ENCODE results near the gene NECAB3.

Gene NECAB3

DNA sequence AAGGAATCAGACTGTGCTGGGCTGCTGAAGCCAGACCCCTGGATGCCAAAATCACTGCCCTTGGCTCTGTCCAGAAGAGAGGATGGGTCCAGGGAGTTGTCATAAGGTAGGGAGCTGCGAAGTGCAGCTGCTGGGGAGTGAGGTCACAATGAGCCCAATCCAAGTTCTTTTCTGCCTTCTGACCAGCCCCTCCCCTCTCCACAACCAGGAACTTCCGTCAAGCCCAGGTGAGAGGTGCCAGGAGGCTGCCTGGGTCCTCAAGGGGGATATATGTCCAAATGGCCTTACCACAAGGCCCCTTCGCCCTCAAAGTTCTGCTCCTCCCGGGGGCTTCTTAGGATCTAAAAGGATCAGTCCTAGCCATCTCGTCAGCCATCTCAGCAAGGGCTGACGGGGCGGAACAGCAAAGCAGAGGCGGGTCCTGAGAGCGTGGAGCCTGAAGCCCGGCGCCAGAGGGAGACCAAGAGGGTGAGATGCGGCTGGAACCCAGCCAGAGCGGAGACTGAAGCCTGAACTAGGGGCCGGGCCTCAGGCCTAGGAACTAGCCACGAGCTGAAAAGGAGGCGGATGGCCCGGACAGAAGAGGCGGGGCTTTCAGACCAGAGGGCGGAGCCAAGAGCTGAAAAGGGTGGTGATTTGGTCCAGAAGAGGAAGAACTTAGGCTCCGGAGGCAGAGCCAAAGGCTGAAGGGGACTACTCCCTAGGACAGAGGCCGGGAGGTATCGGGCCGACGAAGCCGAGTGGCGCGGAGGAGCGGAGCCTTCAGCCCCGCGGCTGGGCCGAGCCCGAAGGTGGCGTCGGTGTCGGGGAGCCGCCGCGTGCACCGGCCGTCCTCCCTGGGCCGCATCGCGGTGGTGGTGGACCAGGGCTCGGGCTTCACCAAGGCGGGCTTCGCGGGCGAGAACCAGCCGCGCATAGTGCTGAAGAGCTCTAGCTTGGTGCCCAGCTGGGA lies 7.7 kb downstream of the NECAB3 start, which contains the start of gene ACTL10:
TSS of gene ACTL10 (plus strand) at position 651 of the 952 bp plus-strand sequence. CDS start 555 bp downstream, outside the sequence.
- TF ChIP-seq TEAD4 (IDR thresholded peaks at IDR 0.05) = no peak
- TF ChIP-seq, protein P1, sequence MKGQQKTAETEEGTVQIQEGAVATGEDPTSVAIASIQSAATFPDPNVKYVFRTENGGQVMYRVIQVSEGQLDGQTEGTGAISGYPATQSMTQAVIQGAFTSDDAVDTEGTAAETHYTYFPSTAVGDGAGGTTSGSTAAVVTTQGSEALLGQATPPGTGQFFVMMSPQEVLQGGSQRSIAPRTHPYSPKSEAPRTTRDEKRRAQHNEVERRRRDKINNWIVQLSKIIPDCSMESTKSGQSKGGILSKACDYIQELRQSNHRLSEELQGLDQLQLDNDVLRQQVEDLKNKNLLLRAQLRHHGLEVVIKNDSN (IDR thresholded peaks at IDR 0.05) = no peak
- no peak for TF ChIP-seq RAD21 (IDR thresholded peaks at IDR 0.05; ENCODE audit: low read depth)
- TF ChIP-seq NFIC (IDR thresholded peaks at IDR 0.05) = peak; percentile 27; the same call in 1 of the 2 replicates
- TF ChIP-seq TAF1 (IDR thresholded peaks at IDR 0.05; ENCODE audit: low read depth) = no peak
- no peak for TF ChIP-seq TCF12 (IDR thresholded peaks at IDR 0.05; ENCODE audit: low read depth)

DNA sequence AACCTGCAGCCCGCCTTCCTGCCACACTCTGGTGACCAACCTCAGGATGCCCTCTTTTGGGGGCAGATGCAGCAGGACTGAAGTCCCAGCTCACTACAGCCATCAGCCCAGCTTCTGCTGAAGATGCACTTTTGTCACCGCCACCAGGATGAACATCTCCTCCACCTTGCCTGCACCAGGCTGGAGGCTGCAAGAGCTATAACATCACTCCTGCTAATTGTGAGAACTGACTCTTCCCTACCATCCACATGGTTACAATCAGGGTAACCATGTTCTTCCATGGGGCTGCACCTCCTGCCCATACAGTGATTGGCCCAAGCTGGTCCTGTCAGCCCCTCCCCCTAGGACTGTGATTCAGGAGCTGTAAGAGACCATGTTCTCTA lies 9.5 kb downstream of the NECAB3 start:
- TF ChIP-seq, protein P2, sequence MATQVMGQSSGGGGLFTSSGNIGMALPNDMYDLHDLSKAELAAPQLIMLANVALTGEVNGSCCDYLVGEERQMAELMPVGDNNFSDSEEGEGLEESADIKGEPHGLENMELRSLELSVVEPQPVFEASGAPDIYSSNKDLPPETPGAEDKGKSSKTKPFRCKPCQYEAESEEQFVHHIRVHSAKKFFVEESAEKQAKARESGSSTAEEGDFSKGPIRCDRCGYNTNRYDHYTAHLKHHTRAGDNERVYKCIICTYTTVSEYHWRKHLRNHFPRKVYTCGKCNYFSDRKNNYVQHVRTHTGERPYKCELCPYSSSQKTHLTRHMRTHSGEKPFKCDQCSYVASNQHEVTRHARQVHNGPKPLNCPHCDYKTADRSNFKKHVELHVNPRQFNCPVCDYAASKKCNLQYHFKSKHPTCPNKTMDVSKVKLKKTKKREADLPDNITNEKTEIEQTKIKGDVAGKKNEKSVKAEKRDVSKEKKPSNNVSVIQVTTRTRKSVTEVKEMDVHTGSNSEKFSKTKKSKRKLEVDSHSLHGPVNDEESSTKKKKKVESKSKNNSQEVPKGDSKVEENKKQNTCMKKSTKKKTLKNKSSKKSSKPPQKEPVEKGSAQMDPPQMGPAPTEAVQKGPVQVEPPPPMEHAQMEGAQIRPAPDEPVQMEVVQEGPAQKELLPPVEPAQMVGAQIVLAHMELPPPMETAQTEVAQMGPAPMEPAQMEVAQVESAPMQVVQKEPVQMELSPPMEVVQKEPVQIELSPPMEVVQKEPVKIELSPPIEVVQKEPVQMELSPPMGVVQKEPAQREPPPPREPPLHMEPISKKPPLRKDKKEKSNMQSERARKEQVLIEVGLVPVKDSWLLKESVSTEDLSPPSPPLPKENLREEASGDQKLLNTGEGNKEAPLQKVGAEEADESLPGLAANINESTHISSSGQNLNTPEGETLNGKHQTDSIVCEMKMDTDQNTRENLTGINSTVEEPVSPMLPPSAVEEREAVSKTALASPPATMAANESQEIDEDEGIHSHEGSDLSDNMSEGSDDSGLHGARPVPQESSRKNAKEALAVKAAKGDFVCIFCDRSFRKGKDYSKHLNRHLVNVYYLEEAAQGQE (IDR thresholded peaks at IDR 0.05; ENCODE audit: low read depth) = no peak
- TF ChIP-seq TCF12 (IDR thresholded peaks at IDR 0.05; ENCODE audit: low read depth) (no peak), YY1 (IDR thresholded peaks at IDR 0.05; ENCODE audit: low read depth) (no peak), CREB1 (IDR thresholded peaks at IDR 0.05; ENCODE audit: low read depth) (no peak), TEAD4 (IDR thresholded peaks at IDR 0.05) (no peak), EGR1 (IDR thresholded peaks at IDR 0.05) (no peak), EP300 (IDR thresholded peaks at IDR 0.05; ENCODE audit: borderline replicate concordance) (no peak), RAD21 (IDR thresholded peaks at IDR 0.05; ENCODE audit: low read depth) (no peak), NFIC (IDR thresholded peaks at IDR 0.05) (no peak), FOXM1 (IDR thresholded peaks at IDR 0.05; ENCODE audit: borderline replicate concordance, low read depth) (no peak)
- TF ChIP-seq, protein P3, sequence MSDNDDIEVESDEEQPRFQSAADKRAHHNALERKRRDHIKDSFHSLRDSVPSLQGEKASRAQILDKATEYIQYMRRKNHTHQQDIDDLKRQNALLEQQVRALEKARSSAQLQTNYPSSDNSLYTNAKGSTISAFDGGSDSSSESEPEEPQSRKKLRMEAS (IDR thresholded peaks at IDR 0.05) = no peak

DNA sequence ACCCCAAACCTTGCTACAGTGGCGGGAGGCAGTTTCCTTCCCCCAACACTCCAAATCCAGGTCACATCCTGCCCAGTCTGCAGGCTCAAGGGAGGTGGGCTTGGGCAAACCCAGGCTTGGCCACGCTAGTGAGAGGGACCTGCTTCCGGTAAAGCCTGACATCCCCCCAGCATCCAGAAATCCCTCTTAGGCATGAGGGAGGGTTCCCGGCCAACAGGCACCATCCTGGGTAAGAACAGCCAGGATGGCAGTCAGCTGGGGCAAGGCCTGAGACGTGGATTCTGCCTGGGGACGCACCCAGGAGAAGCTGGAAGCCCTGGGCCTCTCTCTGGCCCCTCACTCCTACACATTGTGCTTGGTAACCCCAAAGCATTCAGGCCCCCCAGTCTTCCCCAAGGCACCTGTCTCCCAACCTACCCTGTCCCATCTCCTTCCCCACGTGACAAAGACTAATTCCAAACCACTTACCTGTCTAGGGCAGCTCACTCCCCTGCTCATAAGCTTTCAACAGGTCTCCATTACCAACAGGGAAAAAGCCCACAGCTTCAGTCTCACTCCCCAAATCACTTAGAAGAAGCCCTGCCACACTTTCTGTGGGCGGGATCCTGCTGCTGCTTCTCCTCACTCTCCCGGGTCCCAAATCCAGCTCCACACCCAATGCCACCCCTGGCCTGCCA lies 10.0 kb downstream of the NECAB3 start:
- TF ChIP-seq CREB1 (IDR thresholded peaks at IDR 0.05; ENCODE audit: low read depth) (no peak), EP300 (IDR thresholded peaks at IDR 0.05; ENCODE audit: borderline replicate concordance) (no peak), TAF1 (IDR thresholded peaks at IDR 0.05; ENCODE audit: low read depth) (no peak), FOXM1 (IDR thresholded peaks at IDR 0.05; ENCODE audit: borderline replicate concordance, low read depth) (no peak), CEBPB (IDR thresholded peaks at IDR 0.05) (no peak), YY1 (IDR thresholded peaks at IDR 0.05; ENCODE audit: low read depth) (no peak), EGR1 (IDR thresholded peaks at IDR 0.05) (no peak), TEAD4 (IDR thresholded peaks at IDR 0.05) (no peak), ZBTB7A (IDR thresholded peaks at IDR 0.05; ENCODE audit: low read depth) (no peak), RAD21 (IDR thresholded peaks at IDR 0.05; ENCODE audit: low read depth) (no peak), NFIC (IDR thresholded peaks at IDR 0.05) (no peak), TCF12 (IDR thresholded peaks at IDR 0.05; ENCODE audit: low read depth) (no peak)
- TF ChIP-seq, protein P2 (IDR thresholded peaks at IDR 0.05; ENCODE audit: low read depth) = no peak
- TF ChIP-seq, protein P1 (IDR thresholded peaks at IDR 0.05) = no peak
- TF ChIP-seq, protein P3 (IDR thresholded peaks at IDR 0.05) = no peak

DNA sequence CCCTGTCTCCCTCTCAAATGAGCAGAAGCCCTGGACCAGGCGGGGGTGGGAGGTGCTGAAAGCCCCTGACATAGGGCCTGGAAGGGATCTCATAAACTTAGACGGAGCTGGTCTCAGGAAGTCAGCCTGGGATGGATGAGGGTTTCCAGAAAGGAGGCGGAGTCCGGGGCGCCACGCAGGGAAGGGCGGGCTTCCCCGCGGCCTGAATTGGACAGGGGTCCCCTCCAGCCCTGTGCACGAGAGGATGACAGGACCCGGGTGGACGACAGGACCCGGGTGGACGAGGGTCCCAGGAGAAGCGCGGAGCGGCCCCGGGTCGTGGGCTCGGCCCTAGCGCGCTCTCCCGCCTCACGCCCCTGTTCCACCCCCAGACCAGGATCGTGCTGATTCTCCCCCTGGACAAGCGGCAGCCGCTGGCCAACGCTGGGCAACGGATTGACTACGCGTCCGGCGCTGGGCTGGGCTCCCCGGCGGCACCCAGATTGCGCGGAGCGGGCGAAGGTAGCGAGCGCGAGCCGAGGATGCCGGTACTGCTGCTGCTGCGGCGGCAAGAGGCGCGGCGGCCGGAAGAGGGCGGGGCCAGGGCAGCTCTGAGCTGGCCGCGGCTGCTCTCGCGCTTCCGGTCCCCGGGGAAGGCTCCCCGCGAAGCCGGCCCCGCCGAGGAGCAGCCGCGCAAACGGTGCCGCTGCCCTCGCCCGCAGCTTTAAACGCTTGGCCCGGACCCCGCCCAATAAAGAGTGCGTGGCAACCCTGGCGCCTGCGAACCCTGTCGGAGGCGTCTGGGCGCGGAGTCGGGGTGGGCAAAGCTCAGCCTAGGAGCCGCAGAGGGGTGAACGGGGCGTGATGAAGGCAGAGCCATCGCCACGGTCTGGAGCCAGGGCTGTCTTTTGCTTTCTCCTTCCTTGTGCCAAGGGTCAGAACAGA lies 10.8 kb downstream of the NECAB3 start:
- TF ChIP-seq NFIC (IDR thresholded peaks at IDR 0.05) = peak; percentile 22; the same call in 1 of the 2 replicates
- TF ChIP-seq EP300 (IDR thresholded peaks at IDR 0.05; ENCODE audit: borderline replicate concordance) = no peak
- TF ChIP-seq TAF1 (IDR thresholded peaks at IDR 0.05; ENCODE audit: low read depth) = peak; percentile 70
- TF ChIP-seq TCF12 (IDR thresholded peaks at IDR 0.05; ENCODE audit: low read depth) = peak; percentile 12; the same call in 1 of the 2 replicates
- TF ChIP-seq ZBTB7A (IDR thresholded peaks at IDR 0.05; ENCODE audit: low read depth) = no peak; the same call in 1 of the 2 replicates
- TF ChIP-seq, protein P1 (IDR thresholded peaks at IDR 0.05) = no peak
- TF ChIP-seq FOXM1 (IDR thresholded peaks at IDR 0.05; ENCODE audit: borderline replicate concordance, low read depth) = no peak
- TF ChIP-seq EGR1 (IDR thresholded peaks at IDR 0.05) = 0 out of 2 replicates have a peak, but pooled peaks have one; percentile 3
- TF ChIP-seq, protein P3 (IDR thresholded peaks at IDR 0.05) = peak; percentile 57
- 0 out of 2 replicates have a peak, but pooled peaks have one; percentile 22 for TF ChIP-seq YY1 (IDR thresholded peaks at IDR 0.05; ENCODE audit: low read depth)
- TF ChIP-seq TEAD4 (IDR thresholded peaks at IDR 0.05) = peak; percentile 12
- TF ChIP-seq CEBPB (IDR thresholded peaks at IDR 0.05) = no peak
- no peak for TF ChIP-seq RAD21 (IDR thresholded peaks at IDR 0.05; ENCODE audit: low read depth)
- TF ChIP-seq, protein P2 (IDR thresholded peaks at IDR 0.05; ENCODE audit: low read depth) = no peak
- no peak for TF ChIP-seq CREB1 (IDR thresholded peaks at IDR 0.05; ENCODE audit: low read depth)

All from Ishikawa (cell line).